Gastroesophageal sphincter (tissue), 3 donors: ENCODE results near the gene JDP2.

ENCODE experiments used
- POLR2A ChIP-seq, 2 donors: fragments of 450-650 bp; IDR thresholded peaks; one replicate each; pipeline ENCODE4 v1.6.1; 2017; ENCODE audit warnings: antibody characterized with exemption in 2 of 2, mild to moderate bottlenecking in 2 of 2, moderate library complexity in 1 of 2
- TF ChIP-seq, protein P1 (sequence below), 4 experiments: fragments of 200-600 bp in 2 of 4; fragments of 450-650 bp in 2 of 4; sonication (generic) in 1 of 4; IDR thresholded peaks; one replicate each; pipeline ENCODE4 v1.5.1; 2017 to 2019; ENCODE audit warnings: antibody characterized with exemption in 4 of 4, mild to moderate bottlenecking in 2 of 4, moderate library complexity in 2 of 4

DNA sequence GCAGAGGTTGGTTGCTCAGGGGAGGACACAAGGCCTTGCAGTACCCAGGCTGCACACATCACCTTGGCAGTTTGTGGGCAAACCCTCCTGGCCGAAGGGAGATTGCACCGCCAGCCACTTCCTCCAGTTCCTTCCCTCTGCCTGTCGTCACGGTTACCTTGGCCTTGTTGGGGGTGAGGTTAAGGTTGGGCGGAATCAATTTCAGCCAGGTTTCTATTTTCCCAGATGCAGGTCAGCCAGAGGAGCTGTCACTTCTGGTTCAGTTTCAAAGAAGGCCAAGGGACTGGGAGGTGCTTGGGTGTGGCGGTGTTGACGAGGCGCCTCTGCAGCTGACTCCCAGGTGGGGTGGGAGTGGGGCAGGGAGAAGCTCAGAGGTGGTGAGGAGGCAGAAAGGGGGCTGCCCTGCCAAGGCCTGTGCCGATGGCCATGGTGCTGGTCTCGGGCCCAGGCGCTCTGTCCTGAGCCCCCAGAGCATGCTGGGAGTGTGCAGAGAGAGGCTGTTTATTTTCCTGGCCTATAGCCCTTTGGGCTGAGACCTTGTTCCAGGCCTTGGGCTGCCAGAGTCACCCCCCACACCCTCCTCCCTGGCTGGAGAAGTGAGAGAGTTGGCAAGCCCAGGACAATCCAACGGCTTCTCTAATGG lies 31.4 kb downstream of the JDP2 start:
- TF ChIP-seq, protein P1, sequence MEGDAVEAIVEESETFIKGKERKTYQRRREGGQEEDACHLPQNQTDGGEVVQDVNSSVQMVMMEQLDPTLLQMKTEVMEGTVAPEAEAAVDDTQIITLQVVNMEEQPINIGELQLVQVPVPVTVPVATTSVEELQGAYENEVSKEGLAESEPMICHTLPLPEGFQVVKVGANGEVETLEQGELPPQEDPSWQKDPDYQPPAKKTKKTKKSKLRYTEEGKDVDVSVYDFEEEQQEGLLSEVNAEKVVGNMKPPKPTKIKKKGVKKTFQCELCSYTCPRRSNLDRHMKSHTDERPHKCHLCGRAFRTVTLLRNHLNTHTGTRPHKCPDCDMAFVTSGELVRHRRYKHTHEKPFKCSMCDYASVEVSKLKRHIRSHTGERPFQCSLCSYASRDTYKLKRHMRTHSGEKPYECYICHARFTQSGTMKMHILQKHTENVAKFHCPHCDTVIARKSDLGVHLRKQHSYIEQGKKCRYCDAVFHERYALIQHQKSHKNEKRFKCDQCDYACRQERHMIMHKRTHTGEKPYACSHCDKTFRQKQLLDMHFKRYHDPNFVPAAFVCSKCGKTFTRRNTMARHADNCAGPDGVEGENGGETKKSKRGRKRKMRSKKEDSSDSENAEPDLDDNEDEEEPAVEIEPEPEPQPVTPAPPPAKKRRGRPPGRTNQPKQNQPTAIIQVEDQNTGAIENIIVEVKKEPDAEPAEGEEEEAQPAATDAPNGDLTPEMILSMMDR (IDR thresholded peaks at IDR 0.05), result peak in 1 of 4 experiments; percentile 8
- TF ChIP-seq POLR2A (IDR thresholded peaks at IDR 0.05), result no peak
